HG02938 (cell line): ENCODE measurements around the gene RUFY3.
"Not testable (repeated sequence)": the region's sequence is repeated elsewhere in the genome, so short reads cannot be mapped to it uniquely, and the experiment has no call there.

ENCODE experiments used
- ATAC-seq: cut with Tn5 transposase; IDR thresholded peaks from one replicate; pipeline ENCODE4 v1.9.1; 2021; ENCODE audit warnings: mild to moderate bottlenecking, moderate library complexity; ENCODE audit not compliant: unreplicated experiment

The RUFY3 gene

GRCh38 chr4:70769396-70769795, 47.6 kb downstream of the RUFY3 start:
- ATAC-seq = not testable (repeated sequence)

- peak; percentile 71 for ATAC-seq
Observed at GRCh38 chr4:70772929-70773555, 51.3 kb downstream of the RUFY3 start.

GRCh38 chr4:70778888-70779422, 57.2 kb downstream of the RUFY3 start:
- ATAC-seq = no peak

- ATAC-seq = no peak
Observed at GRCh38 chr4:70783096-70783495, 61.3 kb downstream of the RUFY3 start.

- ATAC-seq = no peak
Observed at GRCh38 chr4:70787496-70787895, 65.7 kb downstream of the RUFY3 start.

- no peak for ATAC-seq
Observed at GRCh38 chr4:70788733-70789132, 67.0 kb downstream of the RUFY3 start.

- ATAC-seq = no peak
Observed at GRCh38 chr4:70793626-70794025, 71.9 kb downstream of the RUFY3 start.

GRCh38 chr4:70801265-70801809, 79.6 kb downstream of the RUFY3 start:
- peak; percentile 71 for ATAC-seq

GRCh38 chr4:70802928-70803580, 81.3 kb downstream of the RUFY3 start:
- ATAC-seq = no peak

- ATAC-seq = no peak
Observed at GRCh38 chr4:70808151-70808550, 86.4 kb downstream of the RUFY3 start.

- ATAC-seq = no peak
Observed at GRCh38 chr4:70815370-70815769, 93.6 kb downstream of the RUFY3 start.

- no peak for ATAC-seq
Observed at GRCh38 chr4:70816894-70817293, 95.1 kb downstream of the RUFY3 start.

GRCh38 chr4:70818173-70818855, 96.5 kb downstream of the RUFY3 start:
- peak; percentile 52 for ATAC-seq

- ATAC-seq = no peak
Observed at GRCh38 chr4:70818921-70819320, 97.2 kb downstream of the RUFY3 start.

- ATAC-seq = no peak
Observed at GRCh38 chr4:70829015-70829414, 107.3 kb downstream of the RUFY3 start.

GRCh38 chr4:70829492-70829891, 107.7 kb downstream of the RUFY3 start:
- no peak for ATAC-seq

GRCh38 chr4:70830054-70830453, 108.3 kb downstream of the RUFY3 start:
- no peak for ATAC-seq

GRCh38 chr4:70831293-70831692, 109.5 kb downstream of the RUFY3 start:
- ATAC-seq = no peak

- ATAC-seq = no peak
Observed at GRCh38 chr4:70833675-70834074, 111.9 kb downstream of the RUFY3 start.

- ATAC-seq = no peak
Observed at GRCh38 chr4:70836081-70836480, 114.3 kb downstream of the RUFY3 start.

- ATAC-seq = no peak
Observed at GRCh38 chr4:70838204-70838603, 116.4 kb downstream of the RUFY3 start.
